ENCODE measurements around the gene CDK14. TPM values are rescaled to one million over a fixed set of nuclear protein-coding genes. Genes with fewer than 3 reads are reported as not detected.

Gene CDK14
- total RNA-seq, 1 experiment from 2014 or later = 57.9 TPM

DNA sequence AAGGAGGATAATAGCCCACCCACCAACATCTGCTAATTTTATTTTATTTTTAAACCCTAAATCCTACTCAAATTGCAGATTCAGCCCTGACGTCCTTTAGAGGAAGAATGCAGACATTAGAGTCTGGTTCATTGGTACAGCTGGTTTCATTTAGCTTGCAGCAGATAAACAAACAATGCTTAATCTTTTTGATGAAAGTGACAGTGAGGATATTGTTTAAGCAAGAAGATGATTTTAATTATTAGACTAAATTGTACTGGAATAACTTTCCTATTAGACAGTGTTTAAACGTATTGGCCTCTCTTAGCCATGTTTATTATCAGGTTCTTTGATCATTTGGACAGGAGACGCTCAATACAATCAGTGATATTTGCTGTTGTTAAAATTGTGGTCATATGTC, 164.8 kb downstream of the CDK14 start:
- no peak for ATAC-seq
- H3K27ac Mint-ChIP-seq = no peak overlapping the region
- DNase-seq (ENCODE audit: low spot score) = no peak
- no peak overlapping the region for H3K4me3 Mint-ChIP-seq
- H3K9me3 Mint-ChIP-seq = no peaks in the 10 kb centered on the region
- H3K4me1 Mint-ChIP-seq = peaks cover 33% of the 10 kb centered on the region
- ChIA-PET CTCF (no interaction called here), POLR2A (no interaction called here)
- TF ChIP-seq FOXJ3 (CRISPR knock-in tag; IDR thresholded peaks at IDR 0.05; ENCODE audit: borderline replicate concordance) = no peak
- TF ChIP-seq, protein P1, sequence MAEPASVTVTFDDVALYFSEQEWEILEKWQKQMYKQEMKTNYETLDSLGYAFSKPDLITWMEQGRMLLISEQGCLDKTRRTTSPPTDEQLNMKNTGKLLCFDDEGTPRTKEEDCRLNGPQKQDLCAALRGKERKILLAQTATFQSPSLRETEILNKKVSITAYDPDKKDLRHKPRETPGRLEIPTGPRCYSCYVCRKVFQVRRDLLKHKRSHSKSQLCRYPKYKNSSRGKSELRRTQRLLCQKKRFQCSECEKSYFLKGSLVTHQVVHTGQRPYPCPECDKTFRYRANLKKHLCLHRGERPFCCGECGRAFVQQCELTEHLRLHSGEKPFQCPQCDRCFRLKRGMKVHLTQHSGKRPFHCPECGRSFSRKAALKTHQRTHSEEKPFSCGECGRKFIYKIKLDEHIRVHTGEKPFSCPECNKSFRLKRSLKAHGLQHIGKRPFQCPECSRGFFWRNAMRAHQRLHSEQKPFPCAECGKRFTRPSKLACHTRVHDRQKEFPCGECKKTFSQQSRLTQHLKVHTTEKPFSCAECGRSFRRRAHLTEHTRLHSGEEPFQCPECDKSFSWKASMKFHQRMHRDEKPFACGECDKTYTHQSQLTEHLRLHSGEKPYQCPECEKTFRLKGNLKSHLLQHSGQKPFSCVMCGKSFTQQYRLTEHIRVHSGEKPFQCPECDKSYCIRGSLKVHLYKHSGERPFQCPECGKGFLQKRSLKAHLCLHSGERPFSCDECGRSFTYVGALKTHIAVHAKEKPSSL (CRISPR knock-in tag; conservative IDR thresholded peaks at IDR 0.05) = no peak
- TF ChIP-seq TP53 (CRISPR knock-in tag; IDR thresholded peaks at IDR 0.05) = no peak
- no peak for TF ChIP-seq NFATC4 (CRISPR knock-in tag; IDR thresholded peaks at IDR 0.05)
- no peak for TF ChIP-seq ZBTB43 (CRISPR knock-in tag; IDR thresholded peaks at IDR 0.05)
- H3K27me3 Mint-ChIP-seq (ENCODE audit: low read depth) = no peaks in the 10 kb centered on the region; the same call in 1 of the 2 replicates
- H3K36me3 Mint-ChIP-seq = no peaks in the 10 kb centered on the region

DNA sequence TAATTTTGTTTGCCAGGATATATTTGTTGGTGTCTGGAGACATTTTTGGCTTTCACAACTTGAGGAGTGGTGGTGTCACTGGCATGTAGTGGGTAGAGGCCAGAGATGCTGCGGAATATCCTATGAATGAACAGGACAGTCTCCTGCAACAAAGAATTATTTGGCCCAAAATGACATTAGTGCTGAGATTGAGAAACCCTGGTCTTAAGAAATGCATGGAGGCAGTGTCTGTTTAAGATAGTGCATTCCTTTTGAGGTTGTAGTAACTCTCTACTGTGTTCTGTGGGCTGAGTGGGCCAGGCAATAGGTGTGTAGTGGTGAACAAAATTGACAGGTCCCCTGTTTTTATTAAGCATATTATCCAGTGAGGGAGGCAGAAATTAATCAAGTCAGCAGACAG, 165.5 kb downstream of the CDK14 start:
- Mint-ChIP-seq H3K36me3 (no peaks in the 10 kb centered on the region), H3K27me3 (ENCODE audit: low read depth) (no peaks in the 10 kb centered on the region; the same call in 1 of the 2 replicates), H3K4me3 (no peak overlapping the region), H3K27ac (no peak overlapping the region), H3K9me3 (no peaks in the 10 kb centered on the region), H3K4me1 (peaks cover 37% of the 10 kb centered on the region)
- POLR2A ChIA-PET = no interaction called here
- CTCF ChIA-PET = no interaction called here
- DNase-seq (ENCODE audit: low spot score) = no peak
- TF ChIP-seq ELF4 (CRISPR knock-in tag; IDR thresholded peaks at IDR 0.05; ENCODE audit: low read depth) (no peak), IRF2 (CRISPR knock-in tag; IDR thresholded peaks at IDR 0.05; ENCODE audit: borderline replicate concordance, low read depth) (no peak), TEAD1 (CRISPR knock-in tag; IDR thresholded peaks at IDR 0.05) (no peak), CREM (CRISPR knock-in tag; IDR thresholded peaks at IDR 0.05) (no peak)
- TF ChIP-seq, protein P2, sequence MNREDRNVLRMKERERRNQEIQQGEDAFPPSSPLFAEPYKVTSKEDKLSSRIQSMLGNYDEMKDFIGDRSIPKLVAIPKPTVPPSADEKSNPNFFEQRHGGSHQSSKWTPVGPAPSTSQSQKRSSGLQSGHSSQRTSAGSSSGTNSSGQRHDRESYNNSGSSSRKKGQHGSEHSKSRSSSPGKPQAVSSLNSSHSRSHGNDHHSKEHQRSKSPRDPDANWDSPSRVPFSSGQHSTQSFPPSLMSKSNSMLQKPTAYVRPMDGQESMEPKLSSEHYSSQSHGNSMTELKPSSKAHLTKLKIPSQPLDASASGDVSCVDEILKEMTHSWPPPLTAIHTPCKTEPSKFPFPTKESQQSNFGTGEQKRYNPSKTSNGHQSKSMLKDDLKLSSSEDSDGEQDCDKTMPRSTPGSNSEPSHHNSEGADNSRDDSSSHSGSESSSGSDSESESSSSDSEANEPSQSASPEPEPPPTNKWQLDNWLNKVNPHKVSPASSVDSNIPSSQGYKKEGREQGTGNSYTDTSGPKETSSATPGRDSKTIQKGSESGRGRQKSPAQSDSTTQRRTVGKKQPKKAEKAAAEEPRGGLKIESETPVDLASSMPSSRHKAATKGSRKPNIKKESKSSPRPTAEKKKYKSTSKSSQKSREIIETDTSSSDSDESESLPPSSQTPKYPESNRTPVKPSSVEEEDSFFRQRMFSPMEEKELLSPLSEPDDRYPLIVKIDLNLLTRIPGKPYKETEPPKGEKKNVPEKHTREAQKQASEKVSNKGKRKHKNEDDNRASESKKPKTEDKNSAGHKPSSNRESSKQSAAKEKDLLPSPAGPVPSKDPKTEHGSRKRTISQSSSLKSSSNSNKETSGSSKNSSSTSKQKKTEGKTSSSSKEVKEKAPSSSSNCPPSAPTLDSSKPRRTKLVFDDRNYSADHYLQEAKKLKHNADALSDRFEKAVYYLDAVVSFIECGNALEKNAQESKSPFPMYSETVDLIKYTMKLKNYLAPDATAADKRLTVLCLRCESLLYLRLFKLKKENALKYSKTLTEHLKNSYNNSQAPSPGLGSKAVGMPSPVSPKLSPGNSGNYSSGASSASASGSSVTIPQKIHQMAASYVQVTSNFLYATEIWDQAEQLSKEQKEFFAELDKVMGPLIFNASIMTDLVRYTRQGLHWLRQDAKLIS (CRISPR knock-in tag; IDR thresholded peaks at IDR 0.05; ENCODE audit: borderline replicate concordance) = no peak
- no peak for ATAC-seq

- Mint-ChIP-seq H3K36me3 (no peaks in the 10 kb centered on the region), H3K9me3 (no peaks in the 10 kb centered on the region), H3K4me3 (no peak overlapping the region), H3K4me1 (peaks cover 40% of the 10 kb centered on the region), H3K27me3 (ENCODE audit: low read depth) (no peaks in the 10 kb centered on the region; the same call in 1 of the 2 replicates), H3K27ac (no peak overlapping the region)
- CTCF ChIA-PET = no interaction called here
- DNase-seq (ENCODE audit: low spot score) (no peak), ATAC-seq (no peak)
- POLR2A ChIA-PET = no interaction called here
- TF ChIP-seq SMAD4 (CRISPR knock-in tag; IDR thresholded peaks at IDR 0.05) (no peak), FOXP1 (CRISPR knock-in tag; IDR thresholded peaks at IDR 0.05; ENCODE audit: borderline replicate concordance) (no peak), RORB (CRISPR knock-in tag; IDR thresholded peaks at IDR 0.05) (no peak), AR (CRISPR knock-in tag; IDR thresholded peaks at IDR 0.05) (no peak), ZNF671 (CRISPR knock-in tag; IDR thresholded peaks at IDR 0.05) (no peak), CREB1 (CRISPR knock-in tag; IDR thresholded peaks at IDR 0.05) (no peak), TEAD4 (CRISPR knock-in tag; IDR thresholded peaks at IDR 0.05) (no peak), USF2 (CRISPR knock-in tag; IDR thresholded peaks at IDR 0.05) (no peak), NFYB (CRISPR knock-in tag; conservative IDR thresholded peaks at IDR 0.05; ENCODE audit: low read depth) (no peak)
- TF ChIP-seq, protein P3, sequence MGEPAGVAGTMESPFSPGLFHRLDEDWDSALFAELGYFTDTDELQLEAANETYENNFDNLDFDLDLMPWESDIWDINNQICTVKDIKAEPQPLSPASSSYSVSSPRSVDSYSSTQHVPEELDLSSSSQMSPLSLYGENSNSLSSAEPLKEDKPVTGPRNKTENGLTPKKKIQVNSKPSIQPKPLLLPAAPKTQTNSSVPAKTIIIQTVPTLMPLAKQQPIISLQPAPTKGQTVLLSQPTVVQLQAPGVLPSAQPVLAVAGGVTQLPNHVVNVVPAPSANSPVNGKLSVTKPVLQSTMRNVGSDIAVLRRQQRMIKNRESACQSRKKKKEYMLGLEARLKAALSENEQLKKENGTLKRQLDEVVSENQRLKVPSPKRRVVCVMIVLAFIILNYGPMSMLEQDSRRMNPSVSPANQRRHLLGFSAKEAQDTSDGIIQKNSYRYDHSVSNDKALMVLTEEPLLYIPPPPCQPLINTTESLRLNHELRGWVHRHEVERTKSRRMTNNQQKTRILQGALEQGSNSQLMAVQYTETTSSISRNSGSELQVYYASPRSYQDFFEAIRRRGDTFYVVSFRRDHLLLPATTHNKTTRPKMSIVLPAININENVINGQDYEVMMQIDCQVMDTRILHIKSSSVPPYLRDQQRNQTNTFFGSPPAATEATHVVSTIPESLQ (CRISPR knock-in tag; IDR thresholded peaks at IDR 0.05) = no peak
These were observed 167.0 kb downstream of the CDK14 start for GRCh38 chr7:90763108-90763507.
